Activated CD4-positive, alpha-beta memory T cell treated with anti-CD3 and anti-CD28 coated beads, Interleukin-2, amount 10 ng/mL, durations not matched to agents 7 days and 5 days (primary cell): ENCODE data around the gene CEP55. TPM values are rescaled to one million over a fixed set of nuclear protein-coding genes. Genes with fewer than 3 reads are reported as not detected.
A peak's percentile ranks its signal among the peaks of the same experiment; 100 is the strongest.

ENCODE experiments used
- CTCF ChIA-PET: fragments of 350-600 bp; sonication (Branson Sonifier 250); formaldehyde crosslinking; loops from one replicate; lab custom pipeline; 2021; ENCODE audit warnings: antibody characterized with exemption, inconsistent platforms; lab: Charles Lee
- POLR2A ChIA-PET: fragments of 350-600 bp; sonication (Branson Sonifier 250); formaldehyde crosslinking; loops from one replicate; lab custom pipeline; 2021; ENCODE audit warnings: antibody characterized with exemption; lab: Charles Lee
- DNase-seq: peaks from one replicate; pipeline ENCODE4 v3.0.0-alpha.2; 2020
- H3K27ac Mint-ChIP-seq: one replicate; pipeline ENCODE4 v1.8.0; 2021; ENCODE audit warnings: mild to moderate bottlenecking, mixed read lengths
- H3K27me3 Mint-ChIP-seq: one replicate; pipeline ENCODE4 v1.8.0; 2021; ENCODE audit warnings: mixed read lengths
- H3K36me3 Mint-ChIP-seq: one replicate; pipeline ENCODE4 v1.8.0; 2021; ENCODE audit warnings: low read depth, mixed read lengths
- H3K4me1 Mint-ChIP-seq: one replicate; pipeline ENCODE4 v1.8.0; 2021; ENCODE audit warnings: mixed read lengths
- H3K4me3 Mint-ChIP-seq: one replicate; pipeline ENCODE4 v1.8.0; 2021; ENCODE audit warnings: mild to moderate bottlenecking, mixed read lengths
- H3K9me3 Mint-ChIP-seq: one replicate; pipeline ENCODE4 v1.8.0; 2021; ENCODE audit warnings: mixed read lengths
- total RNA-seq, 2 experiments: library from RNA; stranded (reverse); gene quantifications; one replicate each; pipeline ENCODE4 v1.2.3, GENCODE V29; 2021

The CEP55 gene
- total RNA-seq, 2 experiments from 2014 or later: 82.5 to 84.6 TPM

GRCh38 chr10:93473804-93474472 lies 22.5 kb upstream of the CEP55 start:
- Mint-ChIP-seq H3K9me3 (peaks cover 2% of the 10 kb centered on the region), H3K27ac (no peak overlapping the region), H3K27me3 (no peaks in the 10 kb centered on the region), H3K4me1 (peaks cover 2% of the 10 kb centered on the region), H3K4me3 (no peak overlapping the region), H3K36me3 (peaks cover 5% of the 10 kb centered on the region)
- CTCF ChIA-PET: interaction anchor here (1.1 to 3.9 kb wide), 2 partner anchors 8 to 97 kb away, joined by 3 to 19 read pairs; partner anchors contain the start of gene MYOF
- no peak for DNase-seq
- POLR2A ChIA-PET: interaction anchor here (1.2 kb wide), 1 partner anchor 10 kb away, joined by 4 read pairs; no protein-coding TSS in a partner anchor

GRCh38 chr10:93475227-93475626 lies 21.2 kb upstream of the CEP55 start:
- ChIA-PET POLR2A (interaction anchor here (1.2 kb wide), 1 partner anchor 12 kb away, joined by 4 read pairs; no protein-coding TSS in a partner anchor), CTCF (interaction anchor here (0.8 to 3.9 kb wide), 2 partner anchors 8 to 98 kb away, joined by 3 to 19 read pairs; no protein-coding TSS in a partner anchor)
- Mint-ChIP-seq H3K36me3 (peaks cover 2% of the 10 kb centered on the region), H3K9me3 (peaks cover 2% of the 10 kb centered on the region), H3K27ac (no peak overlapping the region), H3K4me1 (peaks cover 7% of the 10 kb centered on the region), H3K27me3 (no peaks in the 10 kb centered on the region), H3K4me3 (no peak overlapping the region)
- no peak for DNase-seq

GRCh38 chr10:93475871-93476270 lies 20.5 kb upstream of the CEP55 start:
- Mint-ChIP-seq H3K4me1 (peaks cover 11% of the 10 kb centered on the region), H3K27me3 (no peaks in the 10 kb centered on the region), H3K36me3 (no peaks in the 10 kb centered on the region), H3K9me3 (peaks cover 2% of the 10 kb centered on the region), H3K4me3 (no peak overlapping the region), H3K27ac (no peak overlapping the region)
- DNase-seq: no peak
- CTCF ChIA-PET: interaction anchor here (0.7 to 3.9 kb wide), 4 partner anchors 16 to 102 kb away, joined by 4 to 19 read pairs (median 6); no protein-coding TSS in a partner anchor
- POLR2A ChIA-PET: no interaction called here

GRCh38 chr10:93476756-93477155 lies 19.7 kb upstream of the CEP55 start:
- POLR2A ChIA-PET: no interaction called here
- DNase-seq: no peak
- peaks cover 20% of the 10 kb centered on the region for H3K4me1 Mint-ChIP-seq
- no peaks in the 10 kb centered on the region for H3K36me3 Mint-ChIP-seq
- no peak overlapping the region for H3K4me3 Mint-ChIP-seq
- CTCF ChIA-PET: interaction anchor here (0.7 to 3.9 kb wide), 3 partner anchors 15 to 100 kb away, joined by 5 to 19 read pairs (median 7); no protein-coding TSS in a partner anchor
- no peaks in the 10 kb centered on the region for H3K9me3 Mint-ChIP-seq
- no peak overlapping the region for H3K27ac Mint-ChIP-seq
- H3K27me3 Mint-ChIP-seq: no peaks in the 10 kb centered on the region

- no peak for DNase-seq
- Mint-ChIP-seq H3K36me3 (peaks cover 3% of the 10 kb centered on the region), H3K4me3 (no peak overlapping the region), H3K4me1 (peaks cover 29% of the 10 kb centered on the region), H3K9me3 (no peaks in the 10 kb centered on the region), H3K27me3 (no peaks in the 10 kb centered on the region), H3K27ac (no peak overlapping the region)
- ChIA-PET POLR2A (interaction anchor here (1.3 kb wide), 1 partner anchor 8 kb away, joined by 3 read pairs; no protein-coding TSS in a partner anchor), CTCF (interaction anchor here (1.3 to 15.3 kb wide), 3 partner anchors 31 to 102 kb away, joined by 3 to 511 read pairs (median 8); no protein-coding TSS in a partner anchor)
Measured at GRCh38 chr10:93478873-93479272, 17.5 kb upstream of the CEP55 start.

GRCh38 chr10:93481637-93482144 lies 14.7 kb upstream of the CEP55 start:
- Mint-ChIP-seq H3K9me3 (no peaks in the 10 kb centered on the region), H3K36me3 (peaks cover 3% of the 10 kb centered on the region), H3K4me3 (peak overlapping the region; percentile 86), H3K27ac (peak overlapping the region; percentile 90), H3K4me1 (peaks cover 29% of the 10 kb centered on the region), H3K27me3 (no peaks in the 10 kb centered on the region)
- DNase-seq: no peak
- ChIA-PET CTCF (interaction anchor here (0.9 to 15.3 kb wide), 29 partner anchors 8 to 366 kb away, joined by 3 to 511 read pairs (median 7); partner anchors contain the start of gene CEP55), POLR2A (interaction anchor here (0.9 to 5.0 kb wide), 13 partner anchors 13 to 633 kb away, joined by 3 to 82 read pairs (median 4); partner anchors contain the start of genes CEP55 and EXOC6)

- no peaks in the 10 kb centered on the region for H3K27me3 Mint-ChIP-seq
- CTCF ChIA-PET: interaction anchor here (0.6 to 15.3 kb wide), 38 partner anchors 7 to 472 kb away, joined by 3 to 511 read pairs (median 5); partner anchors contain the start of gene CEP55
- H3K4me3 Mint-ChIP-seq: peak within 1 kb of the TSS; percentile 86
- H3K9me3 Mint-ChIP-seq: no peaks in the 10 kb centered on the region
- peak; percentile 67 for DNase-seq
- peak within 1 kb of the TSS; percentile 90 for H3K27ac Mint-ChIP-seq
- POLR2A ChIA-PET: interaction anchor here (0.9 to 5.0 kb wide), 13 partner anchors 12 to 634 kb away, joined by 3 to 82 read pairs (median 4); partner anchors contain the start of genes CEP55 and EXOC6
- H3K36me3 Mint-ChIP-seq: peaks cover 3% of the 10 kb centered on the region
- H3K4me1 Mint-ChIP-seq: peaks cover 29% of the 10 kb centered on the region
Measured at GRCh38 chr10:93482145-93482834, 14.1 kb upstream of the CEP55 start, which contains the start of gene MYOF. MYOF (minus strand) TSS chr10:93482334; CDS start chr10:93482194, 140 bp downstream.

- Mint-ChIP-seq H3K4me3 (no peak overlapping the region), H3K4me1 (peaks cover 21% of the 10 kb centered on the region), H3K9me3 (no peaks in the 10 kb centered on the region), H3K27me3 (peaks cover 6% of the 10 kb centered on the region), H3K27ac (no peak overlapping the region), H3K36me3 (peaks cover 3% of the 10 kb centered on the region)
- DNase-seq: no peak
- POLR2A ChIA-PET: no interaction called here
- CTCF ChIA-PET: interaction anchor here (0.6 to 15.3 kb wide), 5 partner anchors 9 to 1397 kb away, joined by 3 to 511 read pairs (median 5); no protein-coding TSS in a partner anchor
Measured at GRCh38 chr10:93485690-93486089, 10.7 kb upstream of the CEP55 start.

GRCh38 chr10:93488956-93489528 lies 7.4 kb upstream of the CEP55 start:
- no peaks in the 10 kb centered on the region for H3K9me3 Mint-ChIP-seq
- peaks cover 6% of the 10 kb centered on the region for H3K27me3 Mint-ChIP-seq
- H3K4me1 Mint-ChIP-seq: no peaks in the 10 kb centered on the region
- no peak for DNase-seq
- ChIA-PET CTCF (interaction anchor here (0.6 to 15.3 kb wide), 4 partner anchors 9 to 132 kb away, joined by 4 to 511 read pairs (median 16); no protein-coding TSS in a partner anchor), POLR2A (interaction anchor here (0.6 to 1.3 kb wide), 3 partner anchors 104 to 112 kb away, joined by 3 to 5 read pairs (median 4); no protein-coding TSS in a partner anchor)
- H3K4me3 Mint-ChIP-seq: no peak overlapping the region
- no peak overlapping the region for H3K27ac Mint-ChIP-seq
- no peaks in the 10 kb centered on the region for H3K36me3 Mint-ChIP-seq

- H3K36me3 Mint-ChIP-seq: no peaks in the 10 kb centered on the region
- H3K9me3 Mint-ChIP-seq: no peaks in the 10 kb centered on the region
- peaks cover 8% of the 10 kb centered on the region for H3K4me1 Mint-ChIP-seq
- H3K27ac Mint-ChIP-seq: no peak overlapping the region
- no peak overlapping the region for H3K4me3 Mint-ChIP-seq
- POLR2A ChIA-PET: interaction anchor here (0.7 to 1.5 kb wide), 4 partner anchors 7 to 107 kb away, joined by 3 to 5 read pairs (median 3); no protein-coding TSS in a partner anchor
- H3K27me3 Mint-ChIP-seq: peaks cover 6% of the 10 kb centered on the region
- no peak for DNase-seq
- CTCF ChIA-PET: interaction anchor here (0.5 to 15.3 kb wide), 3 partner anchors 9 to 115 kb away, joined by 7 to 511 read pairs (median 22); partner anchors contain the start of gene MYOF
Measured at GRCh38 chr10:93491602-93492121, 4.8 kb upstream of the CEP55 start.

- no peaks in the 10 kb centered on the region for H3K9me3 Mint-ChIP-seq
Measured at GRCh38 chr10:93493162-93493561, 3.2 kb upstream of the CEP55 start.

More at GRCh38 chr10:93493162-93493561, 3.2 kb upstream of the CEP55 start:
- Mint-ChIP-seq H3K27me3 (peaks cover 6% of the 10 kb centered on the region), H3K4me3 (no peak overlapping the region), H3K27ac (no peak overlapping the region), H3K4me1 (peaks cover 14% of the 10 kb centered on the region), H3K36me3 (peaks cover 5% of the 10 kb centered on the region)
- POLR2A ChIA-PET: no interaction called here
- DNase-seq: no peak
- CTCF ChIA-PET: interaction anchor here (2.9 to 15.3 kb wide), 2 partner anchors 11 to 116 kb away, joined by 22 to 511 read pairs; partner anchors contain the start of gene MYOF
